ENCODE measurements around the gene SV2C. TPM values are rescaled to one million over a fixed set of nuclear protein-coding genes. Genes with fewer than 3 reads are reported as not detected.
A peak's percentile ranks its signal among the peaks of the same experiment; 100 is the strongest.

The SV2C gene
- total RNA-seq, 4 donors from 2014 or later: 0.05 to 0.11 TPM; not detected in 2

- H3K9me3 ChIP-seq: no peaks in the 10 kb centered on the region
- TF ChIP-seq CTCF (IDR thresholded peaks at IDR 0.05): no peak
- TF ChIP-seq POLR2A (IDR thresholded peaks at IDR 0.05): no peak
- H3K27me3 ChIP-seq: no peaks in the 10 kb centered on the region
- no peaks in the 10 kb centered on the region for H3K4me1 ChIP-seq
- DNase-seq: peak; percentile 30 to 40
- H3K27ac ChIP-seq: no peak overlapping the region
- WGBS, 2 donors: 56% methylated on average over 17 of the region's 17 CpGs
- intact Hi-C loops (cut with DNase I): no loop called here
- H3K4me3 ChIP-seq (replicated peaks in 1 of 3): no peak overlapping the region
- H3K36me3 ChIP-seq: no peaks in the 10 kb centered on the region
These were observed 280.4 kb downstream of the SV2C start for GRCh38 chr5:76363352-76364225.

GRCh38 chr5:76364226-76364589 lies 281.0 kb downstream of the SV2C start:
- no peaks in the 10 kb centered on the region for H3K4me1 ChIP-seq
- DNase-seq: no peak
- intact Hi-C loops (cut with DNase I): no loop called here
- WGBS, 2 donors: 59 to 73% methylated on average over 2 of the region's 2 CpGs
- H3K27ac ChIP-seq: no peak overlapping the region
- no peaks in the 10 kb centered on the region for H3K9me3 ChIP-seq
- no peaks in the 10 kb centered on the region for H3K27me3 ChIP-seq
- no peak for TF ChIP-seq POLR2A (IDR thresholded peaks at IDR 0.05)
- TF ChIP-seq CTCF (IDR thresholded peaks at IDR 0.05): no peak
- no peak overlapping the region for H3K4me3 ChIP-seq (replicated peaks in 1 of 3)
- no peaks in the 10 kb centered on the region for H3K36me3 ChIP-seq

- Histone ChIP-seq H3K27me3 (no peaks in the 10 kb centered on the region), H3K4me1 (no peaks in the 10 kb centered on the region), H3K9me3 (no peaks in the 10 kb centered on the region), H3K4me3 (replicated peaks in 1 of 3) (no peak overlapping the region), H3K27ac (no peak overlapping the region), H3K36me3 (no peaks in the 10 kb centered on the region)
- no peak for TF ChIP-seq POLR2A (IDR thresholded peaks at IDR 0.05)
- TF ChIP-seq CTCF (IDR thresholded peaks at IDR 0.05): no peak
- intact Hi-C loops (cut with DNase I): no loop called here
- DNase-seq: no peak
These were observed 282.4 kb downstream of the SV2C start for GRCh38 chr5:76365561-76365960.

GRCh38 chr5:76366596-76366995 lies 283.4 kb downstream of the SV2C start:
- H3K9me3 ChIP-seq: no peaks in the 10 kb centered on the region
- intact Hi-C loops (cut with DNase I): no loop called here
- 90 to 96% methylated on average over 2 of the region's 2 CpGs for WGBS, 2 donors

More at GRCh38 chr5:76366596-76366995, 283.4 kb downstream of the SV2C start:
- TF ChIP-seq POLR2A (IDR thresholded peaks at IDR 0.05) (no peak), CTCF (IDR thresholded peaks at IDR 0.05) (no peak)
- no peak overlapping the region for H3K4me3 ChIP-seq (replicated peaks in 1 of 3)
- H3K4me1 ChIP-seq: no peaks in the 10 kb centered on the region
- no peaks in the 10 kb centered on the region for H3K27me3 ChIP-seq
- H3K27ac ChIP-seq: no peak overlapping the region
- no peaks in the 10 kb centered on the region for H3K36me3 ChIP-seq
- no peak for DNase-seq
